ENCODE measurements around the gene LYZL2.
A peak's percentile ranks its signal among the peaks of the same experiment; 100 is the strongest.
"Not testable (repeated sequence)": the region's sequence is repeated elsewhere in the genome, so short reads cannot be mapped to it uniquely, and the experiment has no call there.

The LYZL2 gene

DNA sequence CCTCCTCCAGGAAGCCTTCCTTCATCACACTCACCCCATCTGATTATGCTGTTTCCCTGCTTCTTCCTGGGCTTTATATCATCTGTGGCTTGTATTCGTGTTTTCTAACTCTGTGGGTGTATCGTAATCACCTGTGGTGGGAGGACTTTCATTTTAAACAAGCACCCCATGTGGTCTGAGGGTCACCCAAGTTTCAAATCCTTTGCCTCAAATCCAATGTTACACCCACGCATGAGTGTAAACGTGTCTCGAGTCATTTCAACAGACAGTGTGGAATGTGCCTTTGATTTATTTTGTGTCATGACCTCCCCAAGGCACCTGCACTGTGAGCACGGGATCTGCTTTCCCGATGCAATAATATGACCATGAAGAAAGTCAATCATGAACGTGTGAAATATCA is 17.5 kb upstream of the LYZL2 start:
- no peak for DNase-seq
- TF ChIP-seq POLR2A (IDR thresholded peaks at IDR 0.05; ENCODE audit: low read length): no peak
- no peak for TF ChIP-seq GATA1 (IDR thresholded peaks at IDR 0.05; ENCODE audit: low read depth, low read length)

DNA sequence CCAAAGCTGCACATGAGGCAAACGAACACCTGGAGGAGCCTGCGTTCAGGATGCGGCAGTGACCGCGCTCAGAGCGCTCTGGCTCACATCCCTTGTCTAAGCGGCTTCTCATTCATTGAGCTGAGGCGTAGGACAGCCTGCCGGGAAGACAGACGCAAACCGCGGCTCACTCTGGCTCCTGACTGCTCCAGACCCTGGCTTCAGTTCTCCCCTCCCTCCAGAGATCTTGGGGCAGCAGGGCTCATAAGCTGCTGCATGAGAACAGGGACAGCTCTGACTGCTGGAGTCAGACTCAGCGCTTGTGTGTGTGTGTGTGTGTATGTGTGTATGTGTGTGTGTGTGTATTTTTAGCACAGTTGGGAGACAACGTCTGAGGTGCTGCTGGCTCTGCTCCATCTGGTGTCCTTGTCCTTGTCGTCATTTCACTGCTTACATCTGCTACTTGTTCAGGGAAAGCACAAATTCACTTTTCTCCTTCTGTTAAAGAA is 15.8 kb upstream of the LYZL2 start:
- TF ChIP-seq GATA1 (IDR thresholded peaks at IDR 0.05; ENCODE audit: low read depth, low read length) (no peak), POLR2A (IDR thresholded peaks at IDR 0.05; ENCODE audit: low read length) (no peak)
- no peak for DNase-seq

DNA sequence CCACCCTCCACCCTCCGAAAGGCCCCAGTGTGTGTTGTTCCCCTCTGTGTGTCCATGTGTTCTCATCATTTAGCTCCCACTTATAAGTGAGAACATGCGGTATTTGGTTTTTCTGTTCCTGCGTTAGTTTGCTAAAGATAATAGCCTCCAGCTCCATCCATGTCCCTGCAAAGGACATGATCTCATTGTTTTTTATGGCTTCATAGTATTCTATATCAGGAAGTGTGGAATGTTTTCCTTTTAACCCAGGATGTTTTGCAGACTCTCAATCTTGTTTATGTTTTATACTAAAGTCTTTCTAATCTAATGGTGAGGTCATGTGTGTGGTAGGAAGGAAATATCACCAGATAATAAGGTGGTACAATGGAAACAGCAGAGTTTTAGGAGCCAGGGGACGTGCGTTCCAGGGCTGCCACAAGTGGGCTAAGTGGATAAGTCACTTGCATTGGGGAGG is 14.9 kb upstream of the LYZL2 start:
- not testable (repeated sequence) for DNase-seq

DNA sequence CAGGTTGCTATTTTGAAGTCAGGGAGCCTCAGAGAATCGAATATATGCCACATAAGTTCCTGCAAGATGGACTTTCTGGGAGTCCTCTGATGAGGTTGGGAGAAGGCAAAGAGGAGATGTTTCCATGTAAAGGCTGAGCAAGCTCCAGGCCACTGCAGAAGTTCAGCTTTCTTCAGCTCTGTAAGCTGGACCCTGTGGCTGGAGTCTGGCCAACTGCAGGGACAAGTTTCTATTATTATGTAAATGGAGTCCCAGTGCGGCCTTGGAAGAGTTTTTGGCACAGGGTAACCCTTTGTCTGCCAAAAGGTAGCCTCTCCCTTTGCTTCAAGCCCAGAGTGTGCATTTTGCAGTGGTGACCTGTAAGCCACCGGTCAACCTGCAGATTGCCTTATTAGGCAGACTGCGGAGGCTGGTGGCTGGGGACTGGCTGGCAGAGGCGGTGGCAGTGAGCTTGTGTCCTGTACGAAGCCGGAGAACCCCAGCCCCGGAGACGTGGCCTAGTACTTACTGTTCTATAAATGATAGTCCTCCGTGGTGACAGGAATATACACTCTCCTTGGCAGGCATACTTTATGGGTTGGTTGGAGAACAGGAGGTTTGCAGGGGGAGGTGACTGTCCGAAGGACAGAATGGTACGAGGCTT is 14.1 kb upstream of the LYZL2 start:
- not testable (repeated sequence) for DNase-seq

DNA sequence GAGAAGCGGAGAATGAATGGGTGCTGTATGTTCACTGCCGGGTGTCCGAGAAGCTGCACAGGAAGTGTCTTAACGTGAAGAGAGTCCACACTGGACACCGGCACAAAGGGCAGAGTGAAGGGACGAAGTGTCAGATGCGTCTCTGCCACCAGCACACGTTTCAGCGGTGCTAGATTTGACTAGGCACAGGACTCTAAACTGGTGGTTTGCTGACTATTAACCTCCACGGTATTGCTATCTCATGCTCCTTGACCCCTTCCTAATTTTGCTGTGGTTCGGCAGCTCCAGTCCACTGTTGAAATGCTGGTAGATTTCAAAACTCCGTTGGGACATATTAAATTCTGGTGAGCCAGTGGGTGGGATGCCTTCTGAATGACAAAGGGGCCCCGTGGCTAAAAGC is 13.3 kb upstream of the LYZL2 start:
- DNase-seq: not testable (repeated sequence)

DNA sequence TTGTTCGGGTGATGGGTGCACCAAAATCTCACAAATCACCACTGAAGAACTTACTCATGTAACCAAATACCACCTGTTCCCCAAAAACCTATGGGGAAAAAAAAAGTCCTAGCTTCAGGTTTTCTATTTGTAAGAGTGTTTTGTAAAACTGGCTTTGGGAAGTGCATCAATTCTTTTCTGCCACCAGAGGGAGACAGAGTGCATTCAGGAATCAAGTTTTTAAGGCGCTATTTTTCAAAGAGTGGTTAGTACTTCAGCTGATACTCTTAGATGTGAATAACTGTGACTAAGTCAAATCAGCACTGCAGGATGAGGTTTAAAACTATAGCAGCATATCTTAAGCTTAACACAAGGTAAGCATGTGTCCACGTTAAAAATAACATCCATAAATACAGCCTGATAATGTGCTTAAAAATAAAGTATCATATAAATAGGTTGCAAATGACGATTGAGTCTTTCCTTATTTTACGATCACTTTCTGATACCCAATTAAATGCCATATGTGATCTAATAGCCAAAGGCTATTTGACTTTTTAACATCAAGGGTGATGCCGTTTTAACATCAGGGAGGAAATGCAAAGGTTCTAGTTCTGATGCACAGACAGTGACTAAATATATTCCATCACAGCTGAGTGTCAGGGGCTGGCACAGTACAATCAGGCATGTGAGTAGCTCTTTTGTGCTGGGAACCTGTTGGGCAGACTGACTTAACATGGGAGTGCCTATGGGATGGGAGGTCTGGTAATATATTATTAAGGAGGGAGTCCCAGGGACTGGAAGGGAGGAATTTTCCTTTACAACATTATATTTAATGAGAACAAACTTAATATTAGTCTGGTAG is 10.6 kb upstream of the LYZL2 start:
- TF ChIP-seq POLR2A (IDR thresholded peaks at IDR 0.05; ENCODE audit: low read length): no peak
- no peak for TF ChIP-seq GATA1 (IDR thresholded peaks at IDR 0.05; ENCODE audit: low read depth, low read length)
- DNase-seq: peak; percentile 51 to 78

DNA sequence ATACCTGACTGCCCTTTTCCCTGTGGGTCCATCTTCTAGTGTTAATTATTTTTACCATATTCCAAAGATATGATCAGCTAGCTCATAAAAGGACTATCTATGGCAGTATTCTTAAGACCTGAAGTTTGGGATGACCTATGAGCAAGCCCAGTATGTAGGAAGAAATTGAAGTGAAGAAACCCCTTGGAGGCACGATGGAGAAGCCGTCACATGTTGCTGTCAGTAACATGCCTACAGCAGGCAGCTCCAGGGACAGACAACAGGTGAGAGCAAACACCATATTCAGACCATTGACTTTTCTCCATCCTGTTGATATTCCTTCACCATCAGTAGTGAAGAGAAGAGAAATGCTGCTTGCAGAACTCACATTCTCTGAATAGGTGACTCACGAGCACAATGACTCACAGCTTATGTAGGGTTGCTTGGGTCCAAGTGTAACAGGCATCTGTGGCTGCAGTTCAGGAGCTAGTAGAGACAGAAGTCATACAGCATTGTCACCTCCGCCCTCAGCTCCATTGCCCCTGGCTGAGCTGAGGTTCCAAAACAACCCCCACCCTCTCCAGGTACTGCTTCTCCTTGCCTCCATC is 8.4 kb upstream of the LYZL2 start:
- DNase-seq: peak in 1 of 2 experiments; percentile 9
- TF ChIP-seq POLR2A (IDR thresholded peaks at IDR 0.05; ENCODE audit: low read length) (no peak), GATA1 (IDR thresholded peaks at IDR 0.05; ENCODE audit: low read depth, low read length) (no peak)

DNA sequence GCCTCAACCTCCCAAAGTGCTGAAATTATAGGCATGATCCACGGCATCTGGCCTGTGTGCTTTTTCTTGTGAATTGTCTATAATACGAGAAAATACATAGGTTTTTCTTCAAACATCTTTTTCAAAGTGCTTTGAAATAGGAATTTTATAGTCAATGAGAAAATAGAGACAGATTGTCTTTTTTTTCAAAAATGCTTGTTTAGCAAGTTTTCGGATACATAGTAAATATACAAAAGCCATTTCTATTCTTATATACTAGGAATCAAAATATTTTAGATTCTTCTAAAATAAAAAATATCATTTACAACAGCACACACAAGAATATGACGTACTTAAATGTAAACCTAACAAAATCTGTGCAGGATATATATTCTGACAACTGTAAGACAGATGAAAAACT is 1.6 kb upstream of the LYZL2 start:
- no peak for TF ChIP-seq POLR2A (IDR thresholded peaks at IDR 0.05; ENCODE audit: low read length)
- no peak for TF ChIP-seq GATA1 (IDR thresholded peaks at IDR 0.05; ENCODE audit: low read depth, low read length)
- DNase-seq: no peak

DNA sequence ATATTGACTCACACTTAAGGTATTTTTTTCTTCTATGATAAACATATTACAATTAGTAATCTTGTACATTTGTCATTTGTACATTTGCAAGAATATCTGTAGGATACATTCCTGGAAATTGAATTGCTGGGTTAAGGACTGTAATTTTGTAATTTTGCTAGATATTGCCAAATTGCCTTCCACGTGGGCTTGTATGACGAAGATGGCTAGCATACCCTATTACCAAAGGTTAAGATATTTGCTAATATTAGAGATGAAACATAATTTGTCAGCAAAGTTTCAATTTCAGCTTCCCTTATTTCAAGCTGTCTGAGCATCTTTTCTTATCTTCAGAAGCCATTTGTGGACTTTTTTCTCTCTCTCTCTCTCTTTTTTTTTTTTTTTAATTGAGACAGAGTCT is 1.0 kb upstream of the LYZL2 start:
- no peak for DNase-seq
- TF ChIP-seq GATA1 (IDR thresholded peaks at IDR 0.05; ENCODE audit: low read depth, low read length): no peak
- TF ChIP-seq POLR2A (IDR thresholded peaks at IDR 0.05; ENCODE audit: low read length): no peak

DNA sequence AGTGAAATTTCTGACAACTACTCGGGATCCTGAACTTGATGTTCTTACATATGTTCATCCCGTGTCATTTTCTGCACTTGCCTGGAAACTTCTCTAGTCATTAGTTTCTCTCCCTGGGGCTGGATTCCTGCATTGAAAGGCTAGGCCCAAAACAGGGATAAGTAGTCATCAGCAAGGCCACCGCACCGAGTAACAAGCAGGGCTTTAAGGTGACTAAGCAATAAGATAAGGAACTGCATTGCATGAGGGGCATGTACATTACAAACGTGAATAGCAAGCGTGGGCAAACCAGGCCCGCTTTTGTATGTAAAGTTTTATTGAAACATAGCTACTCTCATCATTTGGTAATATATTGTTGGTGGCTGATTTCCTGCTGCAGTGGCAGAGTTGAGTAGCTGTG is 977 bp downstream of the LYZL2 start:
- not testable (repeated sequence) for DNase-seq

DNA sequence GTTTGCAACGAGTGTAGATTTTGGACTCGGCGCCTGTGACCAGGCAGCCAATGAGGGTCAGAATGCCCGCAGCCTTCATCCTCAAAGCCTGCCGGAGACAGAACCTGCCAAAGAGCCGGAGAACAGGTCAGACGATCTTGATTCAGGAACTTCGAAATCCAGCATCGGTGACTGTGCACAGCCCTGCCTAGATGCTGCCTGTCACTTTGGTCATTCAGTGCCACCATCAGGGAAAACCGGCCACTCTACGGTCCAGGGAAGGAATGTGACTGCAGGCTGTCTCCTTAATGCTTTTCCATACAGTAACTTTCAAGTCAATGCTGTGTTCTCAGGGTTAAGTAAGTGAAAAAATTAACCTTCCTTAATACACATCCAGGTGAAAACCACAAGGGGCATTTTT is 2.7 kb downstream of the LYZL2 start:
- DNase-seq: not testable (repeated sequence)

DNA sequence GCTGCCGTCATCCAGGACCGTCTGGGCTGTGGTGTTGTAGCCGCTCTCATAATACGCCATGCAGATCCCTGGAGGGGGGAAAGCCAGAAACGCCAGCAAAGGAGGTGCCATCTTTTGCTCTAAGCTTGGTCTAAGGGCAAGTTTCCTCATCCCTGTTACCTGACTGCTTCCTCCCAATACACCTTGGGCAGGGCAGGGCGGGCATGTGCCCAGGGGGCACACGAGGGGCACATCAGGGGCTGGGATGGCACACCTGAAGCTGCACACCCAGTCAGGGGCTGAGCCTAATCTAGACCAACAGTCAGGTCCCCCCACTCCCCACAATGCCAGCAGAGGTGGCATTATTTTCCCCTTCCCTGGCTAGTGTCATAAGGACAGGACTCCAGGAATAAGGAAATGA is 3.4 kb downstream of the LYZL2 start:
- DNase-seq: not testable (repeated sequence)

DNA sequence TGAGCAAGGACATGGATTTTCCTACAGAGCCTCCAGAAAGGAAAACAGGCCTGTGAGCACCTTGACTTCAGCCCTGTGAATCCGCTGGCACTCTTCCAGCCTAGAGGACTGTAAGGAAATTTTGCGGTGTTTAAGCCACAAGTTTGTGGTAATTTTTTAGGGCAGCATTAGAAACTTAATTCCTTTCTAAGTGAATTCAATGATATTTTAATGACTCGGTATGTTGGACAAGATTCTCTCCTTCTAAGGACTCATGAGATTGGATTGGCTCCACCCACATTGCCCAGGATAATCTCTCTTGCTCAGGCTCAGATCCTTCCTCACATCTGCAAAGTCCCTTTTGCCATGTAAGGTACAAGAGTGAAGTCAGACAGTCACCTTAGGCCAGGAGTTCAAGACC is 4.5 kb downstream of the LYZL2 start:
- no peak for DNase-seq
- no peak for TF ChIP-seq GATA1 (IDR thresholded peaks at IDR 0.05; ENCODE audit: low read depth, low read length)
- no peak for TF ChIP-seq POLR2A (IDR thresholded peaks at IDR 0.05; ENCODE audit: low read length)

DNA sequence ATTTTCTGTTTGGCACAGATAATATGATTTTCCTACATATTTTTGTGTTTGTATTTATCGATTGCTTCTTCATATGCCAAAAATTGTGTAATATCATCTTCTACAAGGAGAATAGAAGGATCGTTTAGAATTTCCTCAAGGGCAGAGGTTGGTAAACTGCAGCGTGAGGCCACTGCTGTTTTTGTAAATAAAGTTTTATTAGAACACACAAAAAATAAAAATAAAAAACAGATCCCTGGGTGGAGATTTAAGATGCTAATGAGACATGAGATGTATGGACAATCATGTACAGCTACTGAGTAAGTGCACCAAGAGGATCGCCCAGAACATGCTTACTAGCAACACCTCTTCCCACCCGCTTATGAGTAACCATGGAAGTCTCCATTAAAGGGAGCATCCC is 9.6 kb downstream of the LYZL2 start:
- TF ChIP-seq GATA1 (IDR thresholded peaks at IDR 0.05; ENCODE audit: low read depth, low read length) (no peak), POLR2A (IDR thresholded peaks at IDR 0.05; ENCODE audit: low read length) (no peak)

DNA sequence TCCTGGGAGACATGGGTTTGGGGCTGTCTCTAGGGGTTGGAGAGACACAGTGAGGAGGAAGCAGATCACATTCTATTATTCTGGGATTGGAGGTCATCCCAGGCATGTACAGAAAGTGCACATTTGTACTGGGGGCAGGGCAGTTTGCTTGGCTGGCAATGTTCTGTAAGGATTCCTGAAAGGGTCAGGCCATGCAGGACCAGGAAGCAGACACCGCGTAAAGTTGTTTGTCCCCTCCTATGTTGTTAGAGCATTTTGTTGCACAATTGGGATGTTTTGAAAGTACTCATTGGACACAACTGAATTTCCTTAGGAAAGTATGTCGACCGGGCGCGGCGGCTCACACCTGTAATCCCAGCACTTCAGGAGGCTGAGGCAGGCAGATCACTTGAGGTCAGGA is 12.5 kb downstream of the LYZL2 start:
- no peak for DNase-seq
- TF ChIP-seq GATA1 (IDR thresholded peaks at IDR 0.05; ENCODE audit: low read depth, low read length) (no peak), POLR2A (IDR thresholded peaks at IDR 0.05; ENCODE audit: low read length) (no peak)

More for the DNA sequence above, 9.6 kb downstream of the LYZL2 start:
- DNase-seq: no peak

DNA sequence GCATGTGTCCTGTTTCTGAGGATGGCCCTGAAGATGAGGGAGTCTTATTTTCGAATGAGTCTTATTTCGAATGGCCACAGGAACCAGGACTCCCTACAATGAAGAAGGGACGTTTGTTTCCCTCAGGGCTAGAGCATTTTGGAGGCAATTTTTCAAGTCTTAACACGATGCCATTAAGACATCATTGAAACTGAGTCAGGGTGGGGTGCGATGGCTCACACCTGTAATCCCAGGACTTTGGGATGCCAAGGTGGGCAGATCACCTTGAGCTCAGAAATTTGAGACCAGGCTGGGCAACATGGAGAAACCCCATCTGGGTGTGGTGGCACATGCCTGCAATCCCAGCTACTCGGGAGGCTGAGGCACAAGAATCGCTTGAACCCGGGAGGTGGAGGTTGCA is 18.5 kb downstream of the LYZL2 start:
- DNase-seq: not testable (repeated sequence)
